T47D (cell line): ENCODE results near the gene XPNPEP2.

Source experiments
- DNase-seq, 2 experiments: peaks; one replicate each; pipeline versions ENCODE4 v3.0.0 to v3.0.0-alpha.2; 2011 to 2012; ENCODE audit warnings: low read depth in 1 of 2, low spot score in 1 of 2
- JUND ChIP-seq: IDR thresholded peaks from 2 replicates; pipeline ENCODE4 v1.6.1; 2012; ENCODE audit warnings: low read depth
- in situ Hi-C: cut with HindIII; loops from 2 replicates; pipeline ENCODE4 v1.10.0; 2016; ENCODE audit warnings: low sequenced_read_pairs, low pct_unique_long_range_greater_than_20kb

Gene XPNPEP2

GRCh38 chrX:129779747-129780146 is 41.0 kb downstream of the XPNPEP2 start, which contains the start of gene SASH3:
SASH3 (plus strand) TSS chrX:129779949; CDS start chrX:129780098, 149 bp downstream.
- no peak for TF ChIP-seq JUND
- in situ Hi-C loops = no loop called here

DNA sequence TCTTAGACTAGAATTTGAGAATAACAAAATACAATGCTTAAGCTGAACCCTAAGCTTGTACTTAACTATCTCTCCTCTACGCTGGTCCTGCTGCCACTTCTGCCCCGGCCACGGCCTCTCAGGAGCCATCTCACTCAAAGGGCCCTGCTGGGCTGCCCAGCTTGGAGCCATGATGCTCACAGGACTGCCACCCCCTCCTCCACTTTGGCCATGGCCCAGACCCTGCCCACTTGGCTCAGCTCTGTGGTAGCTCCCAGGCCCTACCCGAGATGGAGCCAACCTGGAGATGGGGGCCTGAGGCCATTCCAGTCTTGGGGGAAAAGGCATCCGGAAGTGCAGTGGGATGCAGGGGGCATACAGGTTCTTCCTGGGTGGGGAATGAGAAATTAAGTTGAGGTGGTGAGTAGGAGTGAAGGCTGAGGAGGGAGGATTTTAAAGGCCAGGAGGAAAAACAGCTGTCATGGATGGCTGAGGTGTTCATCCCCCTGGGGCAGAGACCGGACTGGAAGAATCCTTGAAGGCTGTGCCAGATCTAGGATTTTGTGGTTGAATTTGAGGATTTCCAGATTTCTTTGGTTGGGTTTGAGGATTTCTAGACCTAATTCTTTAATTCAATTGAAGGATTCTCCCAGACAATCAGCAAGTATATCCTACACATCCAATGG is 41.8 kb downstream of the XPNPEP2 start:
- no peak for TF ChIP-seq JUND
- in situ Hi-C loops = no loop called here
- DNase-seq = no peak

More at GRCh38 chrX:129779747-129780146, 41.0 kb downstream of the XPNPEP2 start, which contains the start of gene SASH3:
- DNase-seq = no peak

- in situ Hi-C loops = no loop called here
- DNase-seq = no peak
- no peak for TF ChIP-seq JUND
Observed at GRCh38 chrX:129781134-129781672, 42.4 kb downstream of the XPNPEP2 start.

DNA sequence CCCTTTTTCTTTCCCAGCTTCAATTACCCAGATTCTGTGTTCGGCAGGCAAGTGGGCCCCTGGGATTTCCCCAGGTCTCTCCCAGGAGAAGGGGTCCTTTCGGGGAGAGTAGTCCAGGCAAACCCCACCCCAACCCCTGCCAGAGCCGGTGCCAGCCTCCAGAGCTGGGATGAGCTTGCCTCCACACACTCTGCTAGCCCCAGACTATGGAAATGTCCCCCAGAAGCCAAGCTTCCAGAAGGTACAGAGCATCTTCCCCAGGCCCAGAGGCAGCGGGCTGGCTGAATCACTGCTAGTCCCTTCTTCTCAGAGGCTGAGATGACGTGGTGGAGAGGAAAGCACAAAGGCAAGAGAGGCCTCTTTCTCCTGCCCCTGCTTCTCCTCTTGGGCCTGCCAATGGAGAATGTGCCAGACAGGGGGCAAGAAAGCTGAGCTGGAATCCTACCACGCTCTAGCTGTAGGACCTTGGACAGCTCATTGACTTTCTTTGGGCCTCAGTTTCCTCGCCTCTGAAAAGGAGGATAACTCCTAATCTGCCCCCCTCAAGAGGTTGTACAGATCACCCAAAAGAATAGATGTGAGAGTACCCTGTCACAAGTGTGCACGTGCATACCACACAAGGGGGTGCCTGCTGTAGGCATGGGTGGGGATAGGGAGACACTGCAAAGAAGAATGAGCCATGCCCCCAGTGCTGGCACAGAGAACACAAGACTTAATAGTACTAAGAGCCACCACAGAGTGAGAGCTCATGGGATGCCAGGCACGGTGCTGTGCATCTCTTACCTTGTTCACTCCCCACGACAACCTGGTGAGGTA is 43.1 kb downstream of the XPNPEP2 start:
- TF ChIP-seq JUND = no peak
- in situ Hi-C loops = no loop called here
- no peak for DNase-seq

DNA sequence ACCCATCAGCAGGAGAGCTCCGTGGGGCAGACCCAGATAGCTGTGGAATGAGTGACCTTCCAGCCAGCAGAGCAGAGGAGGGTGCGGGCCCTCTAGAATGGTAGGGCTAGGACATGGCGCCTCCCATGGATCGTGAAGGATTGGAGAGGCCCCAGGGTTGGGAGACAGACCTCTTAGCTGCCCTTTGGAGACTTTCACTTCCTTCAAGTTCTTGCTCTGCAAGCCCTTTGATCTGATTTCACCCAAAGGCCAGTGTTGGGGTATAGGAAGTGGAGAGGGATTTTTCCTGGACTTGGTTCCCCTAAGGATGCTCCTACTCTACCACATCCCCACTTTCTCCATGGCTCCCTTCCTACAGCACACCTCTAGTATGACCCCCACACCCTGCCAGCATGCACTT is 43.9 kb downstream of the XPNPEP2 start:
- in situ Hi-C loops = no loop called here
- TF ChIP-seq JUND = no peak
- DNase-seq = no peak

DNA sequence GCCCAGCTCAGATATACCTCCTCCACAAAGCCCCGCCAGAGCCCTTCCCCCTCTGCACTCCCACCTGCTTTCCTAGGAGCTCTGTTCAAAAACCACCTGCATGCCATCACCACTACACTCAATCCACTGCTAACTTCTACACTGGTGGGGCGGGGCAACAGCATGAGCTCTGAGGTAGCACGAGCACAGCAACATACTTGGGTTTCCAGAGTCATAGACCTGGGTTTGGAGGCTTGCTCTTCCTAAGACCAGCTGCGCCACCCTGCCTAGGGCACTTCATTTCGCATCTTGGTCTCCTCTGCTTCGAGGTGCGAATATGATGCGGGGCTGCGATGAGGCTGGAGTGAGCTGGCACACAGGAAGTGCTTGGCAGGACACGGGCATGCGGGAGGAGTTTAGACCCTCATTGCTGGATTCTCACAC is 44.5 kb downstream of the XPNPEP2 start:
- no peak for TF ChIP-seq JUND
- no peak for DNase-seq
- in situ Hi-C loops = no loop called here

- in situ Hi-C loops = no loop called here
- no peak for DNase-seq
- TF ChIP-seq JUND = no peak
Observed at GRCh38 chrX:129784371-129784770, 45.6 kb downstream of the XPNPEP2 start.

- no peak for TF ChIP-seq JUND
- no peak for DNase-seq
- in situ Hi-C loops = no loop called here
Observed at GRCh38 chrX:129785160-129785947, 46.6 kb downstream of the XPNPEP2 start.

DNA sequence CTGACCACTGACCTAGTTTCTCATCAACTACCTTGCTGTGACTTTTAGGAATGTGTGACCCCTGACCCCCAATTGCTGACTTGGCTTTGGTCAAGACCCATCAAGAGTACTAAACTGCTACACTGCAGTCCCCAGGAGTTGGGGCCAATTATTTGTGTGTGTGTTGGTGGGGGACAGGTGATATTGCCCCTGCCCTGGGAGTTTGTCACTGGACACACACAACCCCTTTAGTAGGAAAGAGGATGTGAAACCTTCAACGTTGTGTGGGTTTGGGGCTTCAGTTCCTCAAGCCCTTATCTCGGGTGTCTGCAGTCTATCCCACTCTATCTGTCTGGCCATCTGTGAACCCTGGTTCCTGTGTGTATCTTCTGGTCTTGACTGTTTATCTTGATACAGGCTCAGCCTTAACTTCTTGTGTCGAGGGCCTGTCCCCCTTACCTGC is 47.5 kb downstream of the XPNPEP2 start:
- TF ChIP-seq JUND = no peak
- in situ Hi-C loops = no loop called here
- no peak for DNase-seq

DNA sequence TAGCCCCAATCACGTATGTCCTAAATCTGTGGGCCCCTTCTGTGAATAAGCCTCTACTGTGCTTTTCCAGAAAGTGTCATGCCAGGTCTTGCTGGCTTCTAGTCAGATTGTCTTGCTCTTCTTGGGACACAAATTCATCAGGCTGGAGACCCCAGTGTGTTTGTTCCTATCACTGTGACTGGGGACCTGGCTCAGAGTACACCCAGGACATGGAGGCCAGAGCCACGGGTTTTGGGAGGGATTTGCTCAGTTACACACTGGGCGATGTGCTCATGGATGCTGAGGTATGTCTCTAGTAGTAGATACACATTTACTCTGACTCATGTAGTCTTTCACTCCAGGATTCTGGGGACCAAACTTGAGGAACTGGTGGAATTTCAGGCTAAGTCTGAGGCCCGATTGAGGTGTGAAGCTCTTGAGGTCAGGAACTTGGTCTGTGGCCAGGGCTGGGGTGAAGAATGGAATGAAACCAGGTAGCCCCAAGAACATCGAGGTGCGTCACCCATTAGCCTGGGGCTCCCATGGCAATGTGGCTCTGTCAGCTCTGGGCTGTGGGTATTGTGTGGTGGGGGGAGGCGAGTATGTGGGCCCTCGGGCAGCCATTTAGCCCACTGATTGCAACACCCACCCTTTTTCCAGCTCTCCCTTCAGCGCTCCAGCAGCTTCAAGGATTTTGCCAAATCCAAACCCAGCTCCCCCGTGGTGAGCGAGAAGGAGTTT is 48.7 kb downstream of the XPNPEP2 start:
- no peak for TF ChIP-seq JUND
- DNase-seq = no peak
- in situ Hi-C loops = no loop called here

DNA sequence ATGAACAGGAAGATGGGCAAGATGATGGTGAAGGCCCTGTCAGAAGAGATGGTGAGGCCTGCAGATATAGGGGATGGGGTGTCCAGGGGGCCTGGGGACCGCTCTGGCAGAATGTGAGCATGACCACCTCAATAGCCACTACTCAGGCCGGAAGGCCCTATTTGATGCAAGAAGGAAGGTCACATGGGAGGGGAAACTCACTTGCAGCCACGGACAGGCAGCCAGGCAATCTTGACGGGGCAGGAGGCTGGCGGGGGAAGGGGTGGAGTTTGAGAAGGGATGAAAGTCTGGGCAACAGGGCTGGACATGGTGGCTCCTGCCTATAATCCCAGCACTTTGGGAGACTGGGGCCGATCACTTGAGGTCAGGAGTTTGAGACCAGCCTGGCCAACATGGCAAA is 49.7 kb downstream of the XPNPEP2 start:
- DNase-seq = no peak
- in situ Hi-C loops = no loop called here
- TF ChIP-seq JUND = no peak

DNA sequence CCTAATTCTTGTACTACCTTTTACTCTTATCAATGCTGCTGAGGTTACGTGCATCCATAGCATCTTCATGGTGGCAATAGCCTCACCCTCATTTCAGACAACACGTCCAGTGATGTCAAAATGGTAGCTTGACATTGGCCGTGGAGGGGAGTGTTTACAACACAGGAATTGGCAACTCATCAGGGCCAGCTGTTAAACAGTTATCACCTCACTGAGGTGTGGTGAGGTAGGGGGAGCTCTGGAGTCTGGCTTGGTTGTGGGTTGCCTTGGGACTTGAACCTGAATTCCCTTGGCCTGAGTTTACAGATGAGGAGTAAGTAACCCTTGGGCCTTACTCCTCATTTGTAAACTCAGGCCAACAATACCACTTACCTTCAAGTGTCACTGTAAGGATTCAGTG is 51.4 kb downstream of the XPNPEP2 start:
- in situ Hi-C loops = no loop called here
- TF ChIP-seq JUND = no peak
- DNase-seq = no peak
